ENCODE data around the gene CTDSP1. TPM values are rescaled to one million over a fixed set of nuclear protein-coding genes. Genes with fewer than 3 reads are reported as not detected.

CTDSP1 gene
- total and polyA plus RNA-seq, 2 experiments from 2014 or later: 53.1 to 124 TPM

DNA sequence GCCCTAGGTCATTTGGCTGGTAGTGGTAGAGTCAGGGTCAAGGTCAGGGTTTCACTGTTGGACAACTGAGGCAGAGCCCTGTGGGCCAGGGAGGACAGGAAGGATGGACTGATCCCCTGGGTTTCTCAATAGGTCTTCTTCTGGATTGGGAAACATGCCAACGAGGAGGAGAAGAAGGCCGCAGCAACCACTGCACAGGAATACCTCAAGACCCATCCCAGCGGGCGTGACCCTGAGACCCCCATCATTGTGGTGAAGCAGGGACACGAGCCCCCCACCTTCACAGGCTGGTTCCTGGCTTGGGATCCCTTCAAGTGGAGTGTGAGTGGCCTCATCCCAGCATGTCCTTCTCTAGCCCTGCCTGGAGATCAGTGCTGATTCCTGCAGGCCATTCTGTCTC is 37.3 kb downstream of the CTDSP1 start:
- no peaks in the 10 kb centered on the region for H3K79me2 ChIP-seq
- H2AFZ ChIP-seq: no peak overlapping the region
- H3K9me3 ChIP-seq (ENCODE audit: low read depth): no peaks in the 10 kb centered on the region
- peaks cover 12% of the 10 kb centered on the region for H3K4me1 ChIP-seq (ENCODE audit: insufficient read depth)
- H3K27me3 ChIP-seq: no peaks in the 10 kb centered on the region
- no peaks in the 10 kb centered on the region for H4K20me1 ChIP-seq (ENCODE audit: insufficient read depth, poor library complexity, severe bottlenecking)
- no peaks in the 10 kb centered on the region for H3K36me3 ChIP-seq (replicated peaks; ENCODE audit: insufficient read depth, low read depth)
- H3K4me3 ChIP-seq: no peak overlapping the region
- TF ChIP-seq EZH2phosphoT487 (IDR thresholded peaks at IDR 0.05; ENCODE audit: low read depth, severe bottlenecking, unreplicated experiment): no peak
- TF ChIP-seq, protein P1, sequence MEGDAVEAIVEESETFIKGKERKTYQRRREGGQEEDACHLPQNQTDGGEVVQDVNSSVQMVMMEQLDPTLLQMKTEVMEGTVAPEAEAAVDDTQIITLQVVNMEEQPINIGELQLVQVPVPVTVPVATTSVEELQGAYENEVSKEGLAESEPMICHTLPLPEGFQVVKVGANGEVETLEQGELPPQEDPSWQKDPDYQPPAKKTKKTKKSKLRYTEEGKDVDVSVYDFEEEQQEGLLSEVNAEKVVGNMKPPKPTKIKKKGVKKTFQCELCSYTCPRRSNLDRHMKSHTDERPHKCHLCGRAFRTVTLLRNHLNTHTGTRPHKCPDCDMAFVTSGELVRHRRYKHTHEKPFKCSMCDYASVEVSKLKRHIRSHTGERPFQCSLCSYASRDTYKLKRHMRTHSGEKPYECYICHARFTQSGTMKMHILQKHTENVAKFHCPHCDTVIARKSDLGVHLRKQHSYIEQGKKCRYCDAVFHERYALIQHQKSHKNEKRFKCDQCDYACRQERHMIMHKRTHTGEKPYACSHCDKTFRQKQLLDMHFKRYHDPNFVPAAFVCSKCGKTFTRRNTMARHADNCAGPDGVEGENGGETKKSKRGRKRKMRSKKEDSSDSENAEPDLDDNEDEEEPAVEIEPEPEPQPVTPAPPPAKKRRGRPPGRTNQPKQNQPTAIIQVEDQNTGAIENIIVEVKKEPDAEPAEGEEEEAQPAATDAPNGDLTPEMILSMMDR (IDR thresholded peaks at IDR 0.05; ENCODE audit: poor library complexity): no peak
- no peak for TF ChIP-seq EZH2 (IDR thresholded peaks at IDR 0.05; ENCODE audit: borderline replicate concordance)
- DNase-seq (ENCODE audit: low spot score): no peak
- H3K9me2 ChIP-seq (replicated peaks; ENCODE audit: insufficient read depth): no peaks in the 10 kb centered on the region
- 95% methylated on average over 5 of the region's 5 CpGs for WGBS (ENCODE audit: low lambda C conversion rate, missing lambda C conversion rate)
- H3K4me2 ChIP-seq: no peak overlapping the region
- H3K27ac ChIP-seq: peak overlapping the region; percentile 71

DNA sequence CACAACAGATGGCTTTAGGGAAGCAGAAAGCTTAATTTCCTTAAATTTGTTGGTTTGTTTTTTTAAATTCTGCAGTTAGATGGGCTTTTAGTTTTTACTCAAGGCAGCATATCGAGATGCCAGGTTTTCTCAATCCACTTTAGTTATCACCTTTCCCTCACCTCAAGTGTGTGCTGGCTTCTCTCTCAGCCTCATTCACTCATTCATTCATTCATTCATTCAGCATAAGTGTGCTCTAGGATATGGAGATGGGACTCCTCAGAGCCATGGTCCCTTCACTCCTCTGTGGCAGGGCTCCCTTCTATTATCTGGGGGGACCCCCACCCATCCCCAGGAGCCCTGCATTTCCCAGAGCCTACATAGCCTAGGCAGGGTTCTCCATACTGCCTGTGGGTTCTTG is 38.3 kb downstream of the CTDSP1 start:
- Histone ChIP-seq H2AFZ (no peak overlapping the region), H4K20me1 (ENCODE audit: insufficient read depth, poor library complexity, severe bottlenecking) (no peaks in the 10 kb centered on the region), H3K4me3 (no peak overlapping the region), H3K36me3 (replicated peaks; ENCODE audit: insufficient read depth, low read depth) (no peaks in the 10 kb centered on the region), H3K4me1 (ENCODE audit: insufficient read depth) (peaks cover 12% of the 10 kb centered on the region), H3K27ac (peak overlapping the region; percentile 71), H3K4me2 (no peak overlapping the region), H3K9me3 (ENCODE audit: low read depth) (no peaks in the 10 kb centered on the region), H3K9me2 (replicated peaks; ENCODE audit: insufficient read depth) (no peaks in the 10 kb centered on the region), H3K27me3 (no peaks in the 10 kb centered on the region), H3K79me2 (no peaks in the 10 kb centered on the region)
- WGBS (ENCODE audit: low lambda C conversion rate, missing lambda C conversion rate): 96% methylated on average over 1 of the region's 1 CpG
- DNase-seq (ENCODE audit: low spot score): no peak
- TF ChIP-seq EZH2 (IDR thresholded peaks at IDR 0.05; ENCODE audit: borderline replicate concordance): no peak
- TF ChIP-seq, protein P1 (IDR thresholded peaks at IDR 0.05; ENCODE audit: poor library complexity): no peak
- TF ChIP-seq EZH2phosphoT487 (IDR thresholded peaks at IDR 0.05; ENCODE audit: low read depth, severe bottlenecking, unreplicated experiment): no peak

DNA sequence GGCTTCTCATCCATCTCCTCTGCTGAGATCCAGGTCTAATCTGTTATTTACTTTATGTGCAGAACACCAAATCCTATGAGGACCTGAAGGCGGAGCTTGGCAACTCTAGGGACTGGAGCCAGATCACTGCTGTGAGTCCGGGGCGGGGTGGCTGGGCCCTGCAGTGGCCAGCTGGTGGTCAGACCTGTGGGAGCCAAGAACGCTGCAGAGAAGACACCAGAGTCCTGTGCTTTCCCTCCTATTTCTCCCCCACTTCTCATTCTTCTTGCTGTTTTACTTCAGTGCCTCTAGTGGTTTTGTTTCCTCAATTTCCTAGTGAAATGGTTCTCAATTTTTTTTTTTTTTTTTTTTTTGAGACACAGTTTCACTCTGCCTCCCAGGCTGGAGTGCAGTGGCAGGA is 38.9 kb downstream of the CTDSP1 start:
- Histone ChIP-seq H3K4me1 (ENCODE audit: insufficient read depth) (peaks cover 12% of the 10 kb centered on the region), H3K79me2 (no peaks in the 10 kb centered on the region), H3K4me3 (no peak overlapping the region), H3K4me2 (no peak overlapping the region), H3K9me2 (replicated peaks; ENCODE audit: insufficient read depth) (no peaks in the 10 kb centered on the region), H2AFZ (no peak overlapping the region), H3K36me3 (replicated peaks; ENCODE audit: insufficient read depth, low read depth) (no peaks in the 10 kb centered on the region), H3K27me3 (no peaks in the 10 kb centered on the region), H3K9me3 (ENCODE audit: low read depth) (no peaks in the 10 kb centered on the region), H3K27ac (peak overlapping the region; percentile 71), H4K20me1 (ENCODE audit: insufficient read depth, poor library complexity, severe bottlenecking) (no peaks in the 10 kb centered on the region)
- TF ChIP-seq, protein P1 (IDR thresholded peaks at IDR 0.05; ENCODE audit: poor library complexity): no peak
- TF ChIP-seq EZH2phosphoT487 (IDR thresholded peaks at IDR 0.05; ENCODE audit: low read depth, severe bottlenecking, unreplicated experiment) (no peak), EZH2 (IDR thresholded peaks at IDR 0.05; ENCODE audit: borderline replicate concordance) (no peak)
- 59% methylated on average over 4 of the region's 4 CpGs for WGBS (ENCODE audit: low lambda C conversion rate, missing lambda C conversion rate)
- DNase-seq (ENCODE audit: low spot score): peak; percentile 68

All from hepatocyte (in vitro differentiated cells).